MM.1S (cell line): Measurements from ENCODE around the gene GNAT1.

ENCODE experiments used
- DNase-seq: peaks from one replicate; pipeline ENCODE4 v3.0.0-alpha.2; 2015
- H2AFZ ChIP-seq: fragments of 300-600 bp; sonication (generic); 2 replicates; pipeline ENCODE4 v1.6.0; 2016; ENCODE audit warnings: antibody characterized with exemption, low read length
- H3F3A ChIP-seq: fragments of 300-600 bp; sonication (generic); 2 replicates; pipeline ENCODE4 v1.6.1; 2016; ENCODE audit warnings: mild to moderate bottlenecking, antibody characterized with exemption, low read length, moderate library complexity, mixed read lengths; ENCODE audit not compliant: insufficient read depth
- H3K27ac ChIP-seq: fragments of 300-600 bp; sonication (generic); 2 replicates; pipeline ENCODE4 v1.5.1; 2016; ENCODE audit warnings: mild to moderate bottlenecking, low read length
- H3K27me3 ChIP-seq: fragments of 300-600 bp; sonication (generic); replicated peaks from 2 replicates; pipeline ENCODE4 v1.6.0; 2016; ENCODE audit warnings: low read length; ENCODE audit not compliant: insufficient read depth
- H3K36me3 ChIP-seq: fragments of 300-600 bp; sonication (generic); replicated peaks from 2 replicates; pipeline ENCODE4 v1.6.1; 2016; ENCODE audit warnings: mild to moderate bottlenecking, low read length, mixed read lengths; ENCODE audit not compliant: insufficient read depth
- H3K4me1 ChIP-seq: fragments of 300-600 bp; sonication (generic); 2 replicates; pipeline ENCODE4 v1.6.1; 2016; ENCODE audit warnings: low read length, mixed read lengths
- H3K4me2 ChIP-seq: fragments of 300-600 bp; sonication (generic); 2 replicates; pipeline ENCODE4 v1.6.0; 2016; ENCODE audit warnings: low read depth, low read length
- H3K4me3 ChIP-seq: fragments of 300-600 bp; sonication (generic); 2 replicates; pipeline ENCODE4 v1.5.1; 2016; ENCODE audit warnings: low read length, mixed read lengths
- H3K79me2 ChIP-seq: fragments of 300-600 bp; sonication (generic); 2 replicates; pipeline ENCODE4 v1.6.1; 2016; ENCODE audit warnings: mixed run types, low read length, mixed read lengths
- H3K9ac ChIP-seq: fragments of 300-600 bp; sonication (generic); 2 replicates; pipeline ENCODE4 v1.6.1; 2016; ENCODE audit warnings: low read length, mixed read lengths
- H3K9me2 ChIP-seq: fragments of 300-600 bp; sonication (generic); replicated peaks from 2 replicates; pipeline ENCODE4 v1.6.1; 2016; ENCODE audit warnings: mild to moderate bottlenecking, low read length, mixed read lengths; ENCODE audit not compliant: insufficient read depth
- H3K9me3 ChIP-seq: fragments of 300-600 bp; sonication (generic); replicated peaks from 2 replicates; pipeline ENCODE4 v1.6.1; 2016; ENCODE audit warnings: mild to moderate bottlenecking, low read length, mixed read lengths; ENCODE audit not compliant: insufficient read depth
- H4K20me1 ChIP-seq: fragments of 300-600 bp; sonication (generic); 2 replicates; pipeline ENCODE4 v1.6.1; 2016; ENCODE audit warnings: mild to moderate bottlenecking, low read length, moderate library complexity, mixed read lengths; ENCODE audit not compliant: insufficient read depth
- CTCF ChIP-seq: fragments of 300-600 bp; sonication (generic); IDR thresholded peaks from 2 replicates; pipeline ENCODE4 v1.5.1; 2016; ENCODE audit warnings: antibody characterized with exemption, low read length, mixed read lengths
- EZH2 ChIP-seq: fragments of 300-600 bp; sonication (generic); optimal IDR thresholded peaks from 2 replicates; pipeline ENCODE3; 2017; ENCODE audit warnings: low read depth, mild to moderate bottlenecking, antibody characterized with exemption, low read length, mixed read lengths
- EZH2phosphoT487 ChIP-seq: fragments of 300-600 bp; sonication (generic); IDR thresholded peaks from 2 replicates; pipeline ENCODE4 v1.6.1; 2018; ENCODE audit warnings: antibody characterized with exemption, low read length

The GNAT1 gene

GRCh38 chr3:50190936-50191660 is at the start of gene GNAT1:
TSS of gene GNAT1 (plus strand) at chr3:50191610. CDS start at chr3:50191726, 116 bp downstream.
- no peak within 1 kb of the TSS for H3K4me3 ChIP-seq
- no peaks in the 10 kb centered on the region for H3K4me1 ChIP-seq
- H3F3A ChIP-seq: no peaks in the 10 kb centered on the region
- no peaks in the 10 kb centered on the region for H3K36me3 ChIP-seq
- H2AFZ ChIP-seq: no peak within 1 kb of the TSS
- no peaks in the 10 kb centered on the region for H3K79me2 ChIP-seq
- TF ChIP-seq EZH2phosphoT487 (no peak), CTCF (no peak), EZH2 (no peak)
- H3K27me3 ChIP-seq: peaks cover 60% of the 10 kb centered on the region
- H3K4me2 ChIP-seq: no peak within 1 kb of the TSS
- no peak within 1 kb of the TSS for H3K27ac ChIP-seq
- H3K9ac ChIP-seq: no peak within 1 kb of the TSS
- no peaks in the 10 kb centered on the region for H4K20me1 ChIP-seq
- H3K9me3 ChIP-seq: no peaks in the 10 kb centered on the region
- no peak for DNase-seq
- H3K9me2 ChIP-seq: no peaks in the 10 kb centered on the region

- TF ChIP-seq EZH2: no peak
- TF ChIP-seq CTCF: no peak
- TF ChIP-seq EZH2phosphoT487: no peak
- Histone ChIP-seq H3K4me2 (no peak overlapping the region), H3K9me3 (no peaks in the 10 kb centered on the region), H3K4me1 (no peaks in the 10 kb centered on the region), H3F3A (no peaks in the 10 kb centered on the region), H3K9ac (no peak overlapping the region), H3K9me2 (no peaks in the 10 kb centered on the region), H3K36me3 (no peaks in the 10 kb centered on the region), H2AFZ (no peak overlapping the region), H3K27ac (no peak overlapping the region), H3K27me3 (peaks cover 10% of the 10 kb centered on the region; the same call in 1 of the 2 replicates), H4K20me1 (no peaks in the 10 kb centered on the region), H3K4me3 (no peak overlapping the region), H3K79me2 (no peaks in the 10 kb centered on the region)
- DNase-seq: no peak
Measured at GRCh38 chr3:50146316-50146901, 45.0 kb upstream of the GNAT1 start.

GRCh38 chr3:50147016-50147415 is 44.4 kb upstream of the GNAT1 start:
- DNase-seq: no peak
- no peak overlapping the region for H3K9ac ChIP-seq
- TF ChIP-seq EZH2phosphoT487 (no peak), CTCF (no peak), EZH2 (no peak)
- no peak overlapping the region for H3K4me3 ChIP-seq
- no peaks in the 10 kb centered on the region for H3K79me2 ChIP-seq
- peaks cover 10% of the 10 kb centered on the region; the same call in 1 of the 2 replicates for H3K27me3 ChIP-seq
- no peaks in the 10 kb centered on the region for H3K36me3 ChIP-seq
- H3K4me2 ChIP-seq: no peak overlapping the region
- no peaks in the 10 kb centered on the region for H4K20me1 ChIP-seq
- no peak overlapping the region for H3K27ac ChIP-seq
- H2AFZ ChIP-seq: no peak overlapping the region
- H3F3A ChIP-seq: no peaks in the 10 kb centered on the region
- no peaks in the 10 kb centered on the region for H3K9me2 ChIP-seq
- H3K9me3 ChIP-seq: no peaks in the 10 kb centered on the region
- no peaks in the 10 kb centered on the region for H3K4me1 ChIP-seq
